Transverse colon (tissue), 4 donors: ENCODE results near the gene GREB1L. TPM values are rescaled to one million over a fixed set of nuclear protein-coding genes. Genes with fewer than 3 reads are reported as not detected.

Experiments
- DNase-seq: peaks from one replicate; pipeline ENCODE4 v3.0.0-alpha.2; 2019
- H3K27ac ChIP-seq, 4 donors: fragments of 200-600 bp; sonication (generic); 2 replicates each; pipeline ENCODE4 v1.5.1; 2016 to 2018; ENCODE audit warnings: inconsistent platforms in 4 of 4
- H3K27me3 ChIP-seq: fragments of 200-600 bp; sonication (generic); 2 replicates; pipeline ENCODE4 v1.5.1; 2017; ENCODE audit warnings: inconsistent platforms
- H3K36me3 ChIP-seq, 4 donors: fragments of 200-600 bp; sonication (generic); 2 replicates each; pipeline ENCODE4 v1.5.1; 2017 to 2019; ENCODE audit warnings: inconsistent platforms in 4 of 4
- H3K4me1 ChIP-seq, 4 donors: fragments of 200-600 bp; sonication (generic); 2 replicates each; pipeline ENCODE4 v1.5.1; 2017 to 2020; ENCODE audit warnings: inconsistent platforms in 4 of 4
- H3K4me3 ChIP-seq, 4 donors: fragments of 200-600 bp; sonication (generic); 1 replicate in 1 of 4; 2 replicates in 3 of 4; pipeline versions ENCODE4 v1.5.1 to v1.6.1; 2017 to 2019; ENCODE audit warnings: inconsistent platforms in 4 of 4
- H3K9me3 ChIP-seq, 2 donors: fragments of 200-600 bp; sonication (generic); 2 replicates each; pipeline ENCODE4 v1.5.1; 2017 to 2019; ENCODE audit warnings: inconsistent platforms in 2 of 2
- CTCF ChIP-seq, 5 experiments: fragments of 200-600 bp in 3 of 5; fragments of 450-650 bp in 2 of 5; sonication (generic) in 3 of 5; IDR thresholded peaks; 1 replicate in 2 of 5; 2 replicates in 3 of 5; pipeline ENCODE4 v1.5.1; 2016 to 2017; ENCODE audit warnings: antibody characterized with exemption in 5 of 5, inconsistent platforms in 3 of 5, mild to moderate bottlenecking in 2 of 5, moderate library complexity in 1 of 5
- EP300 ChIP-seq: sonication (generic); formaldehyde crosslinking; IDR thresholded peaks from one replicate; pipeline ENCODE4 v1.6.1; 2017; ENCODE audit warnings: antibody characterized with exemption, low read depth
- POLR2A ChIP-seq: fragments of 450-650 bp; IDR thresholded peaks from one replicate; pipeline ENCODE4 v1.6.1; 2016; ENCODE audit warnings: antibody characterized with exemption, mild to moderate bottlenecking, moderate library complexity
- POLR2AphosphoS5 ChIP-seq, 3 donors: sonication (generic); formaldehyde crosslinking; IDR thresholded peaks; one replicate each; pipeline ENCODE4 v1.6.1; 2016; ENCODE audit warnings: antibody characterized with exemption in 3 of 3
- WGBS, 2 donors: methylation state at CpG; one replicate each; pipeline ENCODE4 v1.1.5; 2018; ENCODE audit warnings: low coverage in 1 of 2; 5-methylcytosine and 5-hydroxymethylcytosine counted together
- in situ Hi-C, 4 donors: fragments of 200-750 bp; cut with MboI; loops; one replicate each; pipeline versions ENCODE4 v1.15.0 to v1.15.1; 2017; ENCODE audit warnings: low sequenced_read_pairs in 3 of 4, low pct_ligation_motif_present in 1 of 4, low pct_unique_long_range_greater_than_20kb in 1 of 4
- intact Hi-C: fragments of 100-400 bp; cut with DNase I; formaldehyde crosslinking; loops from one replicate; pipeline ENCODE4 v1.15.1; 2023; ENCODE audit warnings: low total_unique reads
- total RNA-seq, 4 donors: library from RNA; depleted of rRNA; stranded (reverse); fragments of >200 nt; gene quantifications; one replicate each; pipeline ENCODE4 v1.1.0, GENCODE V29; 2016

GREB1L gene
- total RNA-seq, 4 donors from 2014 or later: 1.1 to 1.5 TPM; not detected in 2

GRCh38 chr18:21406116-21406515 is 164.1 kb downstream of the GREB1L start:
- intact Hi-C loops: no loop called here
- H3K27me3 ChIP-seq: no peaks in the 10 kb centered on the region
- no peak overlapping the region for H3K4me3 ChIP-seq
- no peaks in the 10 kb centered on the region for H3K4me1 ChIP-seq
- in situ Hi-C loops: no loop called here
- TF ChIP-seq EP300 (no peak), POLR2A (no peak), POLR2AphosphoS5 (IDR thresholded peaks at IDR 0.05) (no peak), CTCF (IDR thresholded peaks at IDR 0.05) (no peak)
- DNase-seq: no peak
- H3K36me3 ChIP-seq: no peaks in the 10 kb centered on the region
- no peaks in the 10 kb centered on the region for H3K9me3 ChIP-seq
- H3K27ac ChIP-seq: no peak overlapping the region
- WGBS, 2 donors: 91 to 96% methylated on average over 3 of the region's 3 CpGs

GRCh38 chr18:21408681-21409080 is 166.6 kb downstream of the GREB1L start:
- Histone ChIP-seq H3K4me3 (no peak overlapping the region), H3K27ac (no peak overlapping the region), H3K27me3 (no peaks in the 10 kb centered on the region), H3K36me3 (no peaks in the 10 kb centered on the region), H3K4me1 (no peaks in the 10 kb centered on the region), H3K9me3 (no peaks in the 10 kb centered on the region)
- in situ Hi-C loops (no loop called here), intact Hi-C loops (no loop called here)
- 82 to 85% methylated on average over 3 of the region's 3 CpGs for WGBS, 2 donors
- no peak for TF ChIP-seq EP300
- DNase-seq: no peak

- TF ChIP-seq POLR2AphosphoS5 (IDR thresholded peaks at IDR 0.05) (no peak), POLR2A (no peak), EP300 (no peak), CTCF (IDR thresholded peaks at IDR 0.05) (no peak)
- Histone ChIP-seq H3K9me3 (no peaks in the 10 kb centered on the region), H3K4me1 (no peaks in the 10 kb centered on the region), H3K27me3 (no peaks in the 10 kb centered on the region), H3K27ac (no peak overlapping the region), H3K4me3 (no peak overlapping the region), H3K36me3 (no peaks in the 10 kb centered on the region)
- 50 to 53% methylated on average over 1 of the region's 1 CpG for WGBS, 2 donors
- DNase-seq: no peak
- in situ Hi-C loops: loop anchor here in 1 of 4 donors (25.0 kb wide), 1 partner anchor 221 kb away; no protein-coding TSS in a partner anchor
- intact Hi-C loops: no loop called here
These were observed 191.4 kb downstream of the GREB1L start for GRCh38 chr18:21433436-21433835.

GRCh38 chr18:21439431-21439846 is 197.4 kb downstream of the GREB1L start:
- no peaks in the 10 kb centered on the region for H3K9me3 ChIP-seq
- H3K4me1 ChIP-seq: no peaks in the 10 kb centered on the region
- no peaks in the 10 kb centered on the region for H3K36me3 ChIP-seq
- WGBS, 2 donors: 45 to 100% methylated on average over 1 to 4 of the region's 4 CpGs
- no peak overlapping the region for H3K4me3 ChIP-seq
- TF ChIP-seq POLR2AphosphoS5 (IDR thresholded peaks at IDR 0.05) (no peak), CTCF (IDR thresholded peaks at IDR 0.05) (no peak), EP300 (no peak), POLR2A (no peak)
- intact Hi-C loops: no loop called here
- H3K27ac ChIP-seq: no peak overlapping the region
- no peak for DNase-seq
- in situ Hi-C loops: loop anchor here in 2 of 4 donors (5.0 to 25.0 kb wide), 2 partner anchors 227 to 237 kb away; no protein-coding TSS in a partner anchor
- no peaks in the 10 kb centered on the region for H3K27me3 ChIP-seq

GRCh38 chr18:21441670-21442069 is 199.6 kb downstream of the GREB1L start:
- no peaks in the 10 kb centered on the region for H3K4me1 ChIP-seq
- no peak overlapping the region for H3K27ac ChIP-seq
- no peak overlapping the region for H3K4me3 ChIP-seq
- intact Hi-C loops: loop anchor here (5.0 kb wide), 1 partner anchor 244 kb away; no protein-coding TSS in a partner anchor
- H3K36me3 ChIP-seq: no peaks in the 10 kb centered on the region
- no peaks in the 10 kb centered on the region for H3K27me3 ChIP-seq
- WGBS, 2 donors: 87% methylated on average over 3 of the region's 3 CpGs; no CpG with 5 or more reads in 1 of the 2 donors
- no peak for DNase-seq
- no peaks in the 10 kb centered on the region for H3K9me3 ChIP-seq
- in situ Hi-C loops: loop anchor here in 3 of 4 donors (5.0 to 25.0 kb wide), 3 partner anchors 229 to 249 kb away; no protein-coding TSS in a partner anchor
- TF ChIP-seq EP300 (no peak), CTCF (IDR thresholded peaks at IDR 0.05) (no peak), POLR2A (no peak), POLR2AphosphoS5 (IDR thresholded peaks at IDR 0.05) (no peak)
